Fibroblast of villous mesenchyme (primary cell): ENCODE results near the gene KBTBD12. TPM values are rescaled to one million over a fixed set of nuclear protein-coding genes. Genes with fewer than 3 reads are reported as not detected.

Experiments used
- DNase-seq: peaks from one replicate; pipeline ENCODE4 v3.0.0-alpha.2; 2010; ENCODE audit warnings: low read depth
- H3K4me3 ChIP-seq: 2 replicates; pipeline ENCODE4 v1.5.1; 2011; ENCODE audit warnings: low read depth, mild to moderate bottlenecking, low read length
- CTCF ChIP-seq: IDR thresholded peaks from 2 replicates; pipeline ENCODE4 v1.5.1; 2012; ENCODE audit warnings: low read depth, mild to moderate bottlenecking, low read length; ENCODE audit not compliant: insufficient read depth
- total RNA-seq: library from RNA; depleted of rRNA; stranded (reverse); fragments of >200 nt; gene quantifications from 2 replicates; pipeline ENCODE4 v1.2.3, GENCODE V29; 2012

The KBTBD12 gene
- total RNA-seq, 1 donor = not detected

GRCh38 chr3:127992127-127992526, 77.1 kb downstream of the KBTBD12 start:
- no peak for DNase-seq
- TF ChIP-seq CTCF = no peak

GRCh38 chr3:127994011-127994410, 79.0 kb downstream of the KBTBD12 start:
- no peak for DNase-seq
- TF ChIP-seq CTCF = no peak
- H3K4me3 ChIP-seq = no peak overlapping the region

More at GRCh38 chr3:127992127-127992526, 77.1 kb downstream of the KBTBD12 start:
- no peak overlapping the region for H3K4me3 ChIP-seq

GRCh38 chr3:127997016-127997415, 82.0 kb downstream of the KBTBD12 start:
- DNase-seq = no peak
- no peak for TF ChIP-seq CTCF
- H3K4me3 ChIP-seq = no peak overlapping the region

GRCh38 chr3:127997961-127998360, 82.9 kb downstream of the KBTBD12 start:
- DNase-seq = no peak
- no peak for TF ChIP-seq CTCF
- H3K4me3 ChIP-seq = no peak overlapping the region

GRCh38 chr3:127998596-127998995, 83.6 kb downstream of the KBTBD12 start:
- DNase-seq = no peak
- no peak for TF ChIP-seq CTCF
- no peak overlapping the region for H3K4me3 ChIP-seq

GRCh38 chr3:127999509-128000106, 84.6 kb downstream of the KBTBD12 start:
- TF ChIP-seq CTCF = no peak
- no peak overlapping the region for H3K4me3 ChIP-seq
- DNase-seq = no peak

GRCh38 chr3:128001576-128001975, 86.5 kb downstream of the KBTBD12 start:
- no peak for DNase-seq
- no peak for TF ChIP-seq CTCF
- no peak overlapping the region for H3K4me3 ChIP-seq
